ENCODE measurements around the gene CLIP1.
A peak's percentile ranks its signal among the peaks of the same experiment; 100 is the strongest.
"Not testable (repeated sequence)": the region's sequence is repeated elsewhere in the genome, so short reads cannot be mapped to it uniquely, and the experiment has no call there.

CLIP1 gene

GRCh38 chr12:122399592-122400373 lies 22.7 kb downstream of the CLIP1 start:
- peak; percentile 96 for DNase-seq (ENCODE audit: low read depth)
- peak; percentile 63 for TF ChIP-seq CTCF (IDR thresholded peaks at IDR 0.05; ENCODE audit: control insufficient read depth, extremely low read depth, insufficient read depth)
- peak overlapping the region; percentile 39 for H3K4me3 ChIP-seq (ENCODE audit: low read depth, low read length)

GRCh38 chr12:122399254-122399591 lies 23.2 kb downstream of the CLIP1 start:
- no peak for TF ChIP-seq CTCF (IDR thresholded peaks at IDR 0.05; ENCODE audit: control insufficient read depth, extremely low read depth, insufficient read depth)
- H3K4me3 ChIP-seq (ENCODE audit: low read depth, low read length): peak overlapping the region; percentile 39
- no peak for DNase-seq (ENCODE audit: low read depth)

GRCh38 chr12:122397981-122398380 lies 24.5 kb downstream of the CLIP1 start:
- not testable (repeated sequence) for H3K4me3 ChIP-seq (ENCODE audit: low read depth, low read length); DNase-seq (ENCODE audit: low read depth)

GRCh38 chr12:122395319-122395718 lies 27.1 kb downstream of the CLIP1 start:
- no peak overlapping the region for H3K4me3 ChIP-seq (ENCODE audit: low read depth, low read length)
- no peak for DNase-seq (ENCODE audit: low read depth)
- no peak for TF ChIP-seq CTCF (IDR thresholded peaks at IDR 0.05; ENCODE audit: control insufficient read depth, extremely low read depth, insufficient read depth)

- DNase-seq (ENCODE audit: low read depth): no peak
- no peak for TF ChIP-seq CTCF (IDR thresholded peaks at IDR 0.05; ENCODE audit: control insufficient read depth, extremely low read depth, insufficient read depth)
- no peak overlapping the region for H3K4me3 ChIP-seq (ENCODE audit: low read depth, low read length)
Measured at GRCh38 chr12:122394626-122395194, 27.8 kb downstream of the CLIP1 start.

GRCh38 chr12:122393817-122394216 lies 28.7 kb downstream of the CLIP1 start:
- H3K4me3 ChIP-seq (ENCODE audit: low read depth, low read length): no peak overlapping the region
- no peak for DNase-seq (ENCODE audit: low read depth)
- TF ChIP-seq CTCF (IDR thresholded peaks at IDR 0.05; ENCODE audit: control insufficient read depth, extremely low read depth, insufficient read depth): no peak

GRCh38 chr12:122392411-122392810 lies 30.1 kb downstream of the CLIP1 start:
- no peak for DNase-seq (ENCODE audit: low read depth)
- H3K4me3 ChIP-seq (ENCODE audit: low read depth, low read length): no peak overlapping the region
- no peak for TF ChIP-seq CTCF (IDR thresholded peaks at IDR 0.05; ENCODE audit: control insufficient read depth, extremely low read depth, insufficient read depth)
